ENCODE measurements around the gene PFN3. TPM values are rescaled to one million over a fixed set of nuclear protein-coding genes. Genes with fewer than 3 reads are reported as not detected.

Gene PFN3
- total and polyA plus RNA-seq, 2 of the 13 experiments (the other 11 are each of a cell fraction or from before 2014, with no cell fraction given), result not detected

DNA sequence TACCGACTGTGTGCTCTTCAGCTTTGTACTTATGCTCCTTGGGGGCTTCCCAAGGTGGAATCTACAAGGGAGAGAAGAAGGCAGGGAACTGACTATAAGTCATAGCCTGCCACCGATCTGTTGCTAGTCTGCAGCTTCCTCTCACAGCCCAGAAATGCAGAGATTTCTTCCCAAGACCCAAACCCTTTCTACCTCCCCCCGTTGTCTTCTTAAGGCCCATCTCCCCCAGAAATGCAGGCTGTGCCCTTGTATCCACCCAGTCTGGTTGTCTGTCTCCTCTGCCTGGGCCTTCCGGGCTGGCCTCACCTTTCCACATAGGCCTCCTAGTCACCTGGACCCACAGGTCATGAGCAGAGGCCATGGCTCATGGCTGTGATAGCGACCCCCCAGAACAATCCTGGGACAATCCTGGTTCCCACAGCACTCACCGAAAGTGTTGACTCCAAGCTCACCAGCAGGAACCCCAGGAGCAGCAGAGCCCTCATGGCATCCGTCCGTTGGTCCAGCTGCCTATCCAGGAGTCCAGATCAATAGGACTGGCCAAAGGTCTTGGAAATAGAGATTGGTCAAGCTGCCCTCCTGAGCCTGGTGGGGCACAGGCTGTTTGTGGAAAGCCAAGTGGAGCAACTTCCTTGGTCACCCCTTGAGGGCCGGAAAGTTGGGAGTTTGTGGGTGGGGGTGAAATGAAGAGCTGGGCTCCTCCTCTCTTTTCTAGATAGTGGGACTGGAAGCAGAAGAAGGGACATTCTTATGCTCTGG is 8.8 kb upstream of the PFN3 start, which contains the start of gene F12 (continued):
- TF ChIP-seq ZNF782 (CRISPR knock-in tag; IDR thresholded peaks at IDR 0.05; ENCODE audit: borderline replicate concordance) (no peak), ZNF136 (CRISPR knock-in tag; IDR thresholded peaks at IDR 0.05; ENCODE audit: low read depth) (no peak), ZNF430 (CRISPR knock-in tag; IDR thresholded peaks at IDR 0.05) (no peak), ZNF235 (CRISPR knock-in tag; IDR thresholded peaks at IDR 0.05; ENCODE audit: borderline replicate concordance) (no peak), NR3C1 (CRISPR knock-in tag; IDR thresholded peaks at IDR 0.05) (no peak), ZC3H13 (CRISPR knock-in tag; IDR thresholded peaks at IDR 0.05) (no peak), DR1 (CRISPR knock-in tag; IDR thresholded peaks at IDR 0.05) (no peak), RFXANK (CRISPR knock-in tag; IDR thresholded peaks at IDR 0.05) (no peak), SMYD3 (CRISPR knock-in tag; IDR thresholded peaks at IDR 0.05) (no peak), SP4 (CRISPR knock-in tag; IDR thresholded peaks at IDR 0.05) (peak; percentile 54; the same call in 1 of the 2 replicates), IRX3 (CRISPR knock-in tag; IDR thresholded peaks at IDR 0.05; ENCODE audit: borderline replicate concordance, low read depth) (no peak), NFRKB (IDR thresholded peaks at IDR 0.05) (no peak), KLF13 (CRISPR knock-in tag; IDR thresholded peaks at IDR 0.05) (no peak), TBP (CRISPR knock-in tag; IDR thresholded peaks at IDR 0.05) (no peak), SRF (IDR thresholded peaks at IDR 0.05; ENCODE audit: low read depth, low read length) (no peak), KAT8 (CRISPR knock-in tag; IDR thresholded peaks at IDR 0.05) (no peak)
- TF ChIP-seq, protein P1, sequence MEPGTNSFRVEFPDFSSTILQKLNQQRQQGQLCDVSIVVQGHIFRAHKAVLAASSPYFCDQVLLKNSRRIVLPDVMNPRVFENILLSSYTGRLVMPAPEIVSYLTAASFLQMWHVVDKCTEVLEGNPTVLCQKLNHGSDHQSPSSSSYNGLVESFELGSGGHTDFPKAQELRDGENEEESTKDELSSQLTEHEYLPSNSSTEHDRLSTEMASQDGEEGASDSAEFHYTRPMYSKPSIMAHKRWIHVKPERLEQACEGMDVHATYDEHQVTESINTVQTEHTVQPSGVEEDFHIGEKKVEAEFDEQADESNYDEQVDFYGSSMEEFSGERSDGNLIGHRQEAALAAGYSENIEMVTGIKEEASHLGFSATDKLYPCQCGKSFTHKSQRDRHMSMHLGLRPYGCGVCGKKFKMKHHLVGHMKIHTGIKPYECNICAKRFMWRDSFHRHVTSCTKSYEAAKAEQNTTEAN (CRISPR knock-in tag; conservative IDR thresholded peaks at IDR 0.05), result no peak

Data from HepG2 (cell line).